Stimulated activated CD4-positive, alpha-beta T cell treated with anti-CD3 and anti-CD28 coated beads, Interleukin-4, amount 100 ng/mL, for 48 hours (primary cell): ENCODE measurements around the gene MUSK.
"Not testable (repeated sequence)": the region's sequence is repeated elsewhere in the genome, so short reads cannot be mapped to it uniquely, and the experiment has no call there.

Experiments
- DNase-seq, 2 donors: peaks; one replicate each; pipeline ENCODE4 v3.0.0-alpha.2; 2020; ENCODE audit warnings: low read depth in 2 of 2

Gene MUSK

DNA sequence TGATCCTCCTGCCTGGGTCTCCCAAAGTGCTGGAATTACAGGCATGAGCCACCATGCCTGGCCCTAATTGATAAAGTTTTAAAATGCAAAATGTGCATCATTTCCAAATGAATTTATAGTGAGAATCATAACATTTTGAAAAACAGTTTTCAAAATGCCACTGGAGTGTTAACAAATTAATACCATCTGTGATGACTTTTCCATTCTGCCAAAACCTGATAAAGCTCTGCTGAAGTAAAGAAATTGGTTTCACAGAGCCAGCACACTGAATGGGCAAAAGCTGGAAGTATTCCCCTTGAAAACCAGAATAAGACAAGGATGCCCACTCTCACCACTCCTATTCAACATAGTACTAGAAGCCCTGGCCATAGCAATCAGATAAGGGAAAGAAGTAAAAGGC is 89.6 kb downstream of the MUSK start:
- DNase-seq = no peak

DNA sequence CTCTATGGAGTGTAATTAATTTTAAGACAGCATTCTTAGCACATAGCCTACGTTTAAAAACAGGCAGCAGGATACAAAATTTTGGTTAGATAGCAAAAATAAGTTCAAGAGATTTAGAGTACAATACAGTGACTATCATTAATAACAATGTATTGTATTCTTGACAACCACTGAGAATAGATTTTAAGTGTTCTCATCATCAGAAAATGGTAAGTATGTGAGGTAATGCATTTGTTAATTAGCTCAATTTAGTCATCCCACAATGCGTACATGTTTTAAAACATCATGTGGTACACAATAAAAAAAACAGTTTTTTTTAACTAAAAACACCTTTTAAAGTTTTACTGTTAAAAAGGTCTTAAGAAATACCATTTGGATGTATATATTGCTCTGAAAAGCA is 94.2 kb downstream of the MUSK start:
- no peak for DNase-seq

DNA sequence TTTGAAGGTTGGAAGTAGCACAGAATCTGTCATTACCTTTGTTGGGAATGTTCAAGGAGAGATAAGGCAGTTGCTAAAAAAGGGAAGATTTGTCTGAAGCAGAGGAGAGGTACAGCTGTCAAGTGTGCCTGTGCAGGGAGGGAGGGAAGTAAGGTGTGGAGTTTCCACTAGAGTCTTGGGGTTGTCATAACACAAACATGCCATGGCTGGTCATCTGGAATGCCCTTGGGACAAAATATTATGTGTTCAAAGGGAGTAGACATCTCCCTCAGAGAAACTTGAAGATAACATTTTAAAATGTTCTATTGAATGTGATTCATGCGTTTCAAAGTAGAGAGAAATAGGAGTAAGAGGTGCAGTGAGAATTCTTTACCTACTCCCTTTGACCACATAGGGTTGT is 95.0 kb downstream of the MUSK start:
- no peak for DNase-seq

DNA sequence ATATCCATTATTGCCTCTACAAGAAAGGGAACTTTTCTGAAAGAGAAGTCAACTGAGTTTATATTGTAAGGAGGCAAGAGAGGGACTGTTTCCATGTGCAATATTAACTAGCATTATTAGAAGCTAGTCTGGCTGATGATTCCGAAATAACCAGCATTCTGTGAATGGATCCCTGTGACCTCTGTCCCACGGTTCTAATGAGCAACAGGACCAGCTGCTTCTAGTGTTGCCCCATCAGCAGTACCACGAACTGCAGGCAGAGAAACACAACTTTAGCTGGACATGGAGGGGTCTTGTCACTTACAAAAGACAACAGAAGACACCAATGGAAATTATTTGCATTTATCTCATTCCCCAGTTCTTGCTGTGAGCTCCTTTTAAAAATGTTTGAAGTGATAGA is 95.4 kb downstream of the MUSK start:
- no peak for DNase-seq

DNA sequence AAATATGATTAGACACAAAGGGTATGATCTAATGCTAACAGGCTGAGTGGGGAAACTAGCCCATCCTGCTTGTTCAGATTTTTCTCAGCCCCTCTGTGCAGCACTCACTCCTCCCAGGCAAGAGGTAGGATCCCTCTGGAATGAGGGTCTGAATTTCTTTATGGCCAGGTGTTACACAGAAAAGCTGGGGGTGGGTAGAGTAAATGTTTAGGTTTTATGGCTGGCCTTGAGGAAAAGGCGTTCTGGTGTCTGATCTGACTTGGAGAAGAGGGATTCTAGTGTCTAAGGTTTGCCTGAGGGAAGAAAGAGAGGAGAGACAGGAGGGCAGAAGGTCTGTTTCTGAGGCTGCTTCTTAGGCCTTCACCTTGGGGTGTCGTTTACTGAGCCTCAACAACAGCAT is 97.3 kb downstream of the MUSK start:
- no peak for DNase-seq

DNA sequence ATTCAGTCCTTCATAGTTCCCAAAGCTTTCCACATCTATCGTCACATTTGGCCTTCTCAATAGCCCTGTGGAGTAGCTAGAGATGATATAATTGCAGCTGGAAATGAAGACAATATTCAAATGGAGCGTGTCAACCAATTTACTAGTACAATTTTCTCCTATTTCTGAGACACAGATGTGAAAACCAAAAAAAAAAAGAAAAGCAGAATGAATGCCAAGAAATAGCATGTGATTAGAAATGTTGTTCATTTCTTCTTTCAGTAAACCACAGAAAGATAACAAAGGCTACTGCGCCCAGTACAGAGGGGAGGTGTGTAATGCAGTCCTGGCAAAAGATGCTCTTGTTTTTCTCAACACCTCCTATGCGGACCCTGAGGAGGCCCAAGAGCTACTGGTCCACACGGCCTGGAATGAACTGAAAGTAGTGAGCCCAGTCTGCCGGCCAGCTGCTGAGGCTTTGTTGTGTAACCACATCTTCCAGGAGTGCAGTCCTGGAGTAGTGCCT is 99.0 kb downstream of the MUSK start:
- no peak for DNase-seq

DNA sequence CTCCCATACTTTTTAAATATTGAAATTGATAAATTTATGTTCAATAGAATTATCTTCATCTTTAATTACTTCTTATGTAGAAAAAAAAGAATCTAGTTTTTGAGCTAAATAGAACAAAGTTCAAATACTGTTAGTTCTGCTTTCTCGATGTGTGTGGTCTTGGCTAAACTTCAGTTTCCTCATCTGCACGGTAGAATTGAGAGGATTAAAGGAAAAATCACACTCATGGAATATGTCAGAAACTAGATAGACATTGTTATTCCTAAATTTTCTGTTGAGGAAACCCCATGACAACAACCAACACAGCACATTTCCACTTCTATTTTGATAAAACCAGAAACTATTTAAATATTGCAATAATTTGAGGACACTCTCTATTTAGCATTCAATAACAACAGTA is 100.3 kb downstream of the MUSK start:
- DNase-seq = no peak

DNA sequence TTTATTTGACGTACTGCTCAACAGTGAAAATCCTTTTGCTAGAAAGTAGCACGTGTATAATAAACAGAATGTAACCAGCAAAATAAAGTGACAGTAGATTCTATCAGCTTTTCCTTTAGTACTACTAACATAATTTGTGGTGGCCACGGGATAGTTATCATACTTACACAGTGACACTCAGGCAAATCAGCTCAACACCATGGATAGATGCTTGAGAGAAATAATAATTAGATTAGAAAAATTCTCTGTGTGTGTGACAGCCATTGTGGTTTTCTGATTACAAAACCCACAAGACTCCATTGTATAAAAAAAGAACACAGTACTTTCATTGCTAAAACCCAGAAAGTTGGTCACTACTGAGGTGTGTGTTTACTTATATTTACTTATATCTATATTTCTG is 101.1 kb downstream of the MUSK start:
- DNase-seq = no peak

DNA sequence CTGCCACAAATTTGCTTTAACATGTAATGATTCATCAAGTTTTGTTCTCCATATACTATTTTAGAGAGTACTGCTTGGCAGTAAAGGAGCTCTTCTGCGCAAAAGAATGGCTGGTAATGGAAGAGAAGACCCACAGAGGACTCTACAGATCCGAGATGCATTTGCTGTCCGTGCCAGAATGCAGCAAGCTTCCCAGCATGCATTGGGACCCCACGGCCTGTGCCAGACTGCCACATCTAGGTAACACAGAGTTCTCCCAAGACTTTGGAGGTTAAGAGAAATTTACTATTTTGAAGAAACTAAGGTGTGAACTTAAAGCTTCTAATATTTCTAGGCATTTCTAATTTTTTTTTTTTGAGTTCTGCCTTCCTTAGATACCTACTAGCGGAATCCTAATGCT is 107.1 kb downstream of the MUSK start:
- DNase-seq = no peak

DNA sequence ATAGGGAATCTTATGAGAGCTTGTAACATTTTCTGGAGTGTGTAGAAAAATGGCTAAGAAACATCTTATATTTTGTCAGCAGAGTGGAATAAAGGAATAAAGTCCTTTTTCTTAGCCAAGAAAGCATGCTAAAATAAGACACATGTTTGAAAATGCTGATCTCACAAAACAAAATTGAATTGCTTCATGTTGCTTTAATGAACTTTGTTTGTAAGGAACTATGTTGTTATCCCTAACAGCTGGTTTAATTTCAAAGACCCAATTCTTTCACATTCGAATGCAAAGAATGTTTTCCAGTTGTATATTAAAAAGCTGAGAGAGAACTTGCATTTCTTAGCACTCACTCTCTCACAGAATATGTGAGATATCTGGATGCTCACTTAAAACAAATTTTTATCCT is 107.6 kb downstream of the MUSK start:
- DNase-seq = no peak

DNA sequence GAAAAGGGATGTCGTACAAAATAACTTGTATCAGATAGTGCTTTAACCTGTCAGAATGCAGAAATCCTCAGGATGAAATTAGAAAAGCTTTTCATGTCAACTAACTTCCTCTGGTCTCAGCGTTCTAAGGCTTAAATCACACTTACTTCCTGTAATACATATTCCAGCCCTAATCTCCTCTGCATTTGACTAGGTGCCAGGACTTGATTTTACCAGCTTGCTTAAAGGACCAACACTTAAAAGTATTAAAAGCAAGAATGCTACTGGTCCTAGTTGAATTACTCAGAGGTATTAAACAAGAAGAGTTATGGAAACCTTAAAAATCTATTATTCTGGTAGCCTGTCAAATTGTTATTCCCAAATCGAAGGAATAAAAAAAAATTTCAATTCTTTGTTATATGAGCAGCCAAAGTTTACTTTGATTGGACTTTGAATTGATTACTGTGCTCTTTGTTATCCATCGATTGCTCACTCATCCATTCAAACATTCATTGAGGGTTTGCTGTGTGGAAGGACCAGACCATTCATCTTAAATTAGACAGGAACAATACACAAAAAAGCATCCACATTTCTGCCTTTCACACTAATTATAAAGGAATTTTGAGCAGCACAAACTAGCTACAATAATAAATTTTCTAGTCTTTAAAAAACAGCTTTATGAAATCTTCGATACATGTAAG is 108.7 kb downstream of the MUSK start:
- DNase-seq = no peak

DNA sequence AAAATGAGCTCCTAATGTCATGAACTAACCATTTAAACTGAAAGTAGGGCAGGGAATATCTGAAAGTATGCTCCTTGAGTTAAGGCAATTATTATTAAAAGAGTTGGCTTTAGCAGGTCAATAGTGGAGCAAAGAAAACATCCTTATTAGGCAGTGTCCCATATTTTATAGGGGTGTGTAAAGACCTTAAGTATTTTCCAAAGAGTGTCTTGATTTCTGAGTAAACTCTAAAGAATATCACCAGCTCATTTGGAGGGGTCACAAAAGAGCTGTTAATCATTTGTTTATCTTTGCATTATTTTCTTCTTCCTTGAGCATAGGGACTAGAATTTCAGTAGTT is 109.3 kb downstream of the MUSK start:
- no peak for DNase-seq

DNA sequence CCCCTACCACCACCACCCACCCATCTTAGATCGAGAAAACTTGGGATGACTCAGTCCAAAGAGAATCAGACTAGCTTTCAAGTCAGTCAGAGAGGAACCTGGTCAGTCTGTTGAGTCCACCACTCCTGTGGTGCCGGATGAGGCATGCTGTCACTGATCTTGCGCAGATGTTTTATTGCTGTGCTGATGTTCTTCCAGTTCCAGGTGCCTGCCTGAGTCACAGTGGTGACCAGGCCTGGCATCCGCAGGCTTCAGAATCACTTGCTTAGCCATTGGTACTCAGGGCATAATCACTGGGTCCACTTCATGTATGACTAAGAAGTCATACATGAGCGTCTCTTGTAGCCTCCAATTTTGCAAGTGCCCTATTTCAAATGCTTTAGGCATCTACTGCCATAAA is 114.1 kb downstream of the MUSK start:
- DNase-seq = no peak

DNA sequence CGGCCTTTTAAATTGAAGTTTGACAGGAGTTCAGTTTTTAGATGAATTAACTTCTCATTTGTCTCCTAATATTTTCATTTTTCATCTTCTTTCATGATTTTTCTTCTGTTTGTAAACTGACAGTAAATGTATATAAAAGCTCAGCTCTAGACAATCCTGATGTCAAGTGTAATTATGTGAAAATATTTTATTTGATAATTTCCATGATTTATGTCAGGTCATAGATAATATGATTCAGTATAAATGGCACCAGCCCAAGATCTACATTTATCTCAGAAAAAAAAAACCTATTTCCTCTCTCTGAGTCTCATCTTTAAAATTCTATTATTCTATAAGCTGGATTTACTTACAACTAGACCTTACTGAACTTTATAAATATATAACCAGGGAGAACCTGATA is 115.7 kb downstream of the MUSK start:
- no peak for DNase-seq

DNA sequence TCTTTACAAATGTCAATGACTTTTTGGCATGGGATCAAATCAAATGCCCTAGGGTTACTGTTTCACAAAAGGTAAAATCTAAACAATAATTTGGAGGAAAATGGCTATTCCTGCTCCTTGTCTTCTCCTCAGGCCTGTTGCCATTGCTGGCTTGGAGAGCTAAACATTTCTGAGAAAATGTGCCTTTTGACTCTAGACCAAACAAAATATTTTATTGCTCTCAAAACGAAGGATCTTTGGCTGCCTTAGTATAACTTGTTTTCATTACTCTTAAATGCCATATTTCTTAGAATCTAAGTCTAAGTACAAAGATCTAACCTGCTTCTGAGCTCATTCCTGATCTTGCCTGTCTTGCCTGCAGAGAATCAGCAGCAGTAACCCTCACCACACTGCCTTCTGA is 116.6 kb downstream of the MUSK start:
- no peak for DNase-seq

DNA sequence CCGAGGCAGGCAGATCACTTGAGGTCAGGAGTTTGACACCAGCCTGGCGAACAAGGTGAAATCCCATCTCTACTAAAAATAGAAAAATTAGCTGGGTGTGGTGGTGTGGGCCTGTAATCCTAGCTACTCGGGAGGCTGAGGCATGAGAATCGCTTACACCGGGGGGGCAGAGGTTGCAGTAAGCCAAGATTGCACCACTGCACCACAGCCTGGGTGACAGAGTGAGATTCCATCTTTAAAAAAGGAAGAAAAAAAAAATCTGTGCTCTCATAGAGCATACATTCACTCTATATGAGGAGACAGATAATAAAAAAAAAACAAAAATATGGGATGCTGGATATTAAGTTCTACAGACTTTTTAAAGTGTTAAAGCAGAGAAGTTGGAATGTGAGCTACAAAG is 119.8 kb downstream of the MUSK start:
- DNase-seq = not testable (repeated sequence)

DNA sequence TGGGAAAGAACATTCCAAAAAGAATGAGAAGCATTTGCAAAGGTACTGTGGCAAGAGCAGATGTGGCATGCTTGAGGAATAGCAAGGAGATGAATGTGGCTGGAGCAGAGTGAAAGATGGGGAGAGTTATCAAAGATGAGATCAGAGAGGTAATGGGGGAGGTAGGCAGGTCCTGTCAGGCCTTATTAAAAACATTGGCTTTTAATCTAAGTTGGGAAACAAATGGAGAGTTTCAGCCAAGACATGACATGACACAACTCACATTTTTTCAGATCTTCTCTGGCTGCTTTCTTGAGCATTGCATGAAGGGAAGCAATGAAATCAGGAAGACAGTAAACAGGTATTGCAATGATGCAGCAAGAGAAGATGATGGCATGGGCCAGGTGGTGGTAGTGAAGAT is 120.3 kb downstream of the MUSK start:
- DNase-seq = no peak

DNA sequence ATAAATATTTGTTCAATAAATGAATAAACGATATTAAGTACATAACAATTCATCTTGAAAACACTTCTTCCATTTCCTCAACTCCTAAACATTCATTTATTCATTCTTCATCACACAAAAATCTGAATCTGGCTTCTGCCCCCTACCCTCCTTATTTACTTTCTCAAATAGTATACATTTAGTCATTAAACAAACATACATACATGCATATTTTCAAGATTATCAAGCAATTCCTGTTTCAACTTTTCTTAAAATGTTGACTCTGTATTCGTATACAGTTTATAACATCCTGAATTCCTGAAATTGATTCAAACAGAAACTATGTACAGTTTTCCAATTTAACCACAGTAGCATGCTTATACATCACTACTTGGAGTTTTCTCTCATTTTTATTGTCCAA is 129.0 kb downstream of the MUSK start:
- no peak for DNase-seq

DNA sequence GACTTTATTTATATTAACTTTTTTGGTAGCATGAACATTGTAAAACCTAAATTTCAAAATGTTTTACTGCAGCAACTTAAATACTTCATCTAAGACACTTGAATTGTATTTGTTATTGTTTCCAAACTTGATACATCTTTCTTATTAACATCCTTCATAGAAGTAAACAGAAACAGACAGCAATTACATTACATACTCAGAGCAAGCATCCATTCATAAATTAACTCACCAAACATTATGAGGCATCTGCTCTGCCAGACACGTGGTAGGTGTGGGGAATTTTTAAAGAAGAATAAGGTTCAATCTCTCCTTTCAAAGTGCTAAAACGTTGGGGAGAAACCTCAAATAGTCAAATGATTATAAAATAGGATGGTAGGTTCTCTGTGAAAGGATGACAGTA is 130.8 kb downstream of the MUSK start:
- no peak for DNase-seq

DNA sequence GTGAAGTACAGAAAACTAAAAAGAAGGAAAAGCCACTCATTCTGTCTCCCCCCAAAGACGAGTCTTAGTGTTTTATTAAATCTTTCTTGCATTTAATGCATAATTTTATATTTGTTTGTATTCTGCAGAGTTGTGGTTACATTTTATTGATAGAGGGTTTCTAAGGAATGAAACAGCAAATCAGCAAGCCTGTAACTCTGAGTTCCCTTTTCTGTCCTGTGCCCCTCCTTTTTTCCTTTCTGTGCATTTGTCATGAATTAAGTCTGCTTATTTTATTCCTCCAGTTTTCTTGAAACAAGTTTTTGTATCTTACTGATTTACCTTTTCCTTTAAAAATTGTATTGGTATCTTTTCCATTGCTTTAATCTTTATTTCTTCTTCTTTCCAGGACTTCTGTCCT is 132.8 kb downstream of the MUSK start:
- DNase-seq = no peak

DNA sequence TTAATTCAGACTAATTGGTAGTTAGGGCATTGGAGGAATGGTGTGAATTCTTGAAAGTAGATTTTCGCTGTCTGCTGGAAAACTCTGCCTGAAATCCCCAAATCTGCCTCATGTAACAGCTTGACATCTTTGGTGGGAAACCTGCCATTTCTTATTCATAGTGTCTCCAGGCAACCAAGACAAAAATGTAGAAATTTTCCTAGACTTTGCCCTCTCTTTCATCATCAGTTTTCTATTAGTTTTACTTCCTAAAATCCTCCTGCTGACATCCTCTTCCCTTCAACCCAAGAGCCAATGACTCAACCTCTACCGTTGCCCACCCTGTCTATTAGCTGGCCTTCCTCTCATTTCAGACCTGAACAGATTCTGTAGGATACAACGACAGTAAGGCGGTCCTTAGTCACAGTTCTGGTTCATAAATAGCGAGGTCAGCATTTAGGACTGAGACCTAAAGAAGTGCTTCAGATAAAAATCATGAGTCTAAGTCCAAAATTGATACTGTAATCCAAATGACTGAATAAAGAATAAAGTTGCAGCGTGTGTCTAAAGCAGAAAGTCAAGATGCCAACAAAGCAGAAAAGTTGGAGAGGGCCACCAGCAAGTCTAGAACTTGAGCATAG is 133.9 kb downstream of the MUSK start:
- DNase-seq = no peak

DNA sequence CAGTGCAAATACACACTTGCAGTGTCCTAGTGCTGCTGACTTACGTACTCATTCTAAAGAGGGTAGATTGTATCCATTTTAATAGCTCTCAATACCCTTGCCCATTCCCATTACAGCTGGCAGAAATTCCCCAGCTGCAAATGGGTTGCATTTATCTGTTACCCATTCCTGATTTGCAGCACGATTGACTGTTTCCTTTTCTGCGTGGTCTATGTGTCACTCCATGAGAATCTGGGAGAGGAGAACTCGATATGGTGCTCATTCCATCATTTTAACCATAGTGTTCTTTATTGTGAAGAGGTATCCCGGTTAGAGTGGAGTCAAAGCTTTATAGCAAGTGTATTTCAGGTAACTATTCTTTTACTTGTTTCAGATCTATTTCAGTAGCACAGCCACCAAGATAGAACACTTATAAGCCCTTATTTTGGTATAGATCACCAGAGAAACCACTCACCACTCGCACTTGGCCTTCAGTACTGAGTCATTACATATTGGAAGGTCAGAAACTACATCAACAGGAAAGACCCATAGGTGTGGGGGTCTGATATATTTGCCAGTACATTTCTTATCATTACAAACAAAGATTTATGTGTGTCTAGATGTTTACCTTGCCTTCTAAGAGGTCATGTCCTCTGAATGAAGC is 139.5 kb downstream of the MUSK start:
- DNase-seq = no peak

DNA sequence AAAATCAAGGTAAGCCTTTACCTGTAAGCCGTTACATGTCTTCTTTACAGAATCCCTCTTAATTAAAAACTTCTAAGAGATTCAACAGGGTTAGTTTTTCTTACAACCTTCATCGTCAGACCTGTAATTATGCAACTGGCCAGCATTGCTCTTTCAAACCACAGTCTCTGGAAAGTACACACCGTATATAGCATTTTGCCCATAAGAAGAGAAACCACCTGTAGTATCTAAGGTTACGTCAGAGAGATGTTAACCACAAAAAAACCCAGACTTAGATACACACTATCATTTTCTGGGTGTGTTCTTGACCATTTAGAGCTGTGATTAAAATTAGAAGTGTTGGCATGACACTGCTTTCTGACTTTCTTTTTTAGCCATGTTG is 140.0 kb downstream of the MUSK start:
- no peak for DNase-seq
